Measurements from ENCODE around the gene ACBD5.
"Not testable (repeated sequence)": the region's sequence is repeated elsewhere in the genome, so short reads cannot be mapped to it uniquely, and the experiment has no call there.

- not testable (repeated sequence) for TF ChIP-seq CTCF (IDR thresholded peaks at IDR 0.05; ENCODE audit: low read length); EZH2 (IDR thresholded peaks at IDR 0.05; ENCODE audit: borderline replicate concordance, low read length)
These were observed 3.9 kb downstream of the ACBD5 start for GRCh38 chr10:27236589-27237128.

Data from OCI-LY1 (cell line).